Measurements from ENCODE around the gene ONECUT3. TPM values are rescaled to one million over a fixed set of nuclear protein-coding genes. Genes with fewer than 3 reads are reported as not detected.

ONECUT3 gene
- total and polyA plus RNA-seq, 10 of the 15 experiments (the other 5 are each of a cell fraction or from before 2014, with no cell fraction given), result not detected

GRCh38 chr19:1717200-1717969 lies 35.9 kb upstream of the ONECUT3 start:
- RAD21 ChIA-PET (ENCODE audit: unreplicated experiment), result no interaction called here
- H3K27me3 ChIP-seq (replicated peaks in 1 of 2; ENCODE audit: control insufficient read depth in 2 of 2, insufficient read depth in 2 of 2, low read length in 1 of 2), result no peaks in the 10 kb centered on the region; a peak in 2 of 4 replicates
- FAIRE-seq (no peak), ATAC-seq (no peak), DNase-seq (ENCODE audit: low read depth, low spot score) (no peak)
- H3K27ac ChIP-seq (ENCODE audit: control insufficient read depth, insufficient read depth), result no peak overlapping the region
- no TSS peak for BruUV-seq (replicated peaks)
- H3K36me3 ChIP-seq (ENCODE audit: control insufficient read depth in 2 of 2, insufficient read depth in 2 of 2, low read length in 1 of 2), result no peaks in the 10 kb centered on the region
- H3K9me3 ChIP-seq (replicated peaks; ENCODE audit: control insufficient read depth, insufficient read depth, low read length), result no peaks in the 10 kb centered on the region
- H3K4me2 ChIP-seq (ENCODE audit: control insufficient read depth, insufficient read depth), result no peak overlapping the region
- no peaks in the 10 kb centered on the region for H3K79me2 ChIP-seq (ENCODE audit: control insufficient read depth, insufficient read depth, low read length)
- intact Hi-C loops (cut with micrococcal nuclease; ENCODE audit: unreplicated experiment) (no loop called here), in situ Hi-C loops (cut with MboI) (no loop called here)
- H4K20me1 ChIP-seq (ENCODE audit: control insufficient read depth, insufficient read depth), result no peaks in the 10 kb centered on the region
- CTCF ChIA-PET, result no interaction called here
- SMC1A ChIA-PET (ENCODE audit: uncharacterized antibody, unreplicated experiment), result no interaction called here
- TF ChIP-seq HSF1 (IDR thresholded peaks at IDR 0.05; ENCODE audit: low read depth, low read length), result no peak
- no peak for TF ChIP-seq YY1 (IDR thresholded peaks at IDR 0.05; ENCODE audit: low read depth, low read length)
- no peak for TF ChIP-seq ZZZ3 (IDR thresholded peaks at IDR 0.05; ENCODE audit: control insufficient read depth, insufficient read length, low read depth)
- TF ChIP-seq ZNF207 (IDR thresholded peaks at IDR 0.05; ENCODE audit: borderline replicate concordance), result no peak
- TF ChIP-seq, protein P1, sequence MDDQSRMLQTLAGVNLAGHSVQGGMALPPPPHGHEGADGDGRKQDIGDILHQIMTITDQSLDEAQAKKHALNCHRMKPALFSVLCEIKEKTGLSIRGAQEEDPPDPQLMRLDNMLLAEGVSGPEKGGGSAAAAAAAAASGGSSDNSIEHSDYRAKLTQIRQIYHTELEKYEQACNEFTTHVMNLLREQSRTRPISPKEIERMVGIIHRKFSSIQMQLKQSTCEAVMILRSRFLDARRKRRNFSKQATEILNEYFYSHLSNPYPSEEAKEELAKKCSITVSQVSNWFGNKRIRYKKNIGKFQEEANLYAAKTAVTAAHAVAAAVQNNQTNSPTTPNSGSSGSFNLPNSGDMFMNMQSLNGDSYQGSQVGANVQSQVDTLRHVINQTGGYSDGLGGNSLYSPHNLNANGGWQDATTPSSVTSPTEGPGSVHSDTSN (IDR thresholded peaks at IDR 0.05; ENCODE audit: insufficient replicate concordance, low read depth, low read length), result no peak
- TF ChIP-seq NR2C1 (IDR thresholded peaks at IDR 0.05), result no peak
- no peaks in the 10 kb centered on the region for H3K4me1 ChIP-seq (ENCODE audit: control insufficient read depth, insufficient read depth, low read length)
- no peak overlapping the region for H3K9ac ChIP-seq (ENCODE audit: control insufficient read depth, insufficient read depth, low read length)
- WGBS (ENCODE audit: insufficient coverage, insufficient replicate concordance, low lambda C conversion rate, missing lambda C conversion rate), result 13% methylated on average over 1 of the region's 1 CpG
- H2AFZ ChIP-seq (ENCODE audit: control insufficient read depth, low read depth, low read length), result no peak overlapping the region
- H3K4me3 ChIP-seq, result no peak overlapping the region
- POLR2A ChIA-PET, result no interaction called here
